GM12865 (cell line): ENCODE measurements around the gene DNAH17.
A peak's percentile ranks its signal among the peaks of the same experiment; 100 is the strongest.

Experiments
- DNase-seq: peaks from one replicate; pipeline ENCODE4 v3.0.0; 2010; ENCODE audit warnings: low read depth
- H3K4me3 ChIP-seq: 2 replicates; pipeline ENCODE4 v1.5.1; 2011; ENCODE audit warnings: mild to moderate bottlenecking, low read depth, low read length, control low read depth
- CTCF ChIP-seq: IDR thresholded peaks from 2 replicates; pipeline ENCODE4 v1.5.1; 2011; ENCODE audit warnings: low read length, control low read depth, low read depth, inconsistent platforms; ENCODE audit not compliant: insufficient read depth; ENCODE audit errors: missing control alignments

DNAH17 gene

DNA sequence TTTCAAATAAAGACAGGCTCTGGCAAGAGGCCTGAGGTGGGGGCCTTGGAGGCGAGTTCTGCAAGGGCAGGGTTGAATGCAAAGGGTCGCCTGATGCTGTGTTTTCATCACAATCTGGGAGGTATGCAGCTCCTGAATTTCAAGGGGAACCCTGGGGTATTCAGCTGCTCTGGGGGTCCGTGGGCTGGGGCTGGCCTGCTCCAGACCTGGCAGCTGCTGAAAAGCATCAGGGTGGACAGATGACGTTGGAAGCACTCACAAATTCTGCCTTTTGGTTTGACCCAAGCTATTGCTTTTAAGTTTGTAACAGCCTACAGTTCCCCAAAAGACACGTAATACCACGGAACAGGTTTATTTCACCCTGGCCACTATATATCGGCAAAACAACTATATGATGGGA, 1.3 kb downstream of the DNAH17 start:
- no peak for DNase-seq
- no peak for TF ChIP-seq CTCF
- H3K4me3 ChIP-seq: no peak overlapping the region

- H3K4me3 ChIP-seq: no peak overlapping the region
- no peak for DNase-seq
- no peak for TF ChIP-seq CTCF
Measured at GRCh38 chr17:78575340-78575739, 1.9 kb downstream of the DNAH17 start.

- no peak overlapping the region for H3K4me3 ChIP-seq
- TF ChIP-seq CTCF: no peak
- peak; percentile 42 for DNase-seq
Measured at GRCh38 chr17:78573955-78574354, 3.2 kb downstream of the DNAH17 start.

GRCh38 chr17:78572239-78573205, 4.7 kb downstream of the DNAH17 start:
- no peak for DNase-seq
- H3K4me3 ChIP-seq: no peak overlapping the region
- no peak for TF ChIP-seq CTCF

- DNase-seq: no peak
- H3K4me3 ChIP-seq: no peak overlapping the region
- no peak for TF ChIP-seq CTCF
Measured at GRCh38 chr17:78571329-78571728, 5.9 kb downstream of the DNAH17 start.

- no peak for DNase-seq
- H3K4me3 ChIP-seq: no peak overlapping the region
- no peak for TF ChIP-seq CTCF
Measured at GRCh38 chr17:78568494-78569115, 8.6 kb downstream of the DNAH17 start.

GRCh38 chr17:78567991-78568390, 9.2 kb downstream of the DNAH17 start:
- H3K4me3 ChIP-seq: no peak overlapping the region
- TF ChIP-seq CTCF: no peak
- no peak for DNase-seq
